TTC549 (cell line): ENCODE data around the gene TCOF1.

Source experiments
- FAIRE-seq: peaks from 2 replicates; lab custom pipeline; 2012; peaks lifted over from hg19 to GRCh38; lab: Jason Lieb, UNC

TCOF1 gene

GRCh38 chr5:150323092-150323491, 34.4 kb upstream of the TCOF1 start:
- FAIRE-seq, result no peak

- no peak for FAIRE-seq
These were observed 33.7 kb upstream of the TCOF1 start for GRCh38 chr5:150323819-150324218.

GRCh38 chr5:150325426-150325825, 32.1 kb upstream of the TCOF1 start:
- no peak for FAIRE-seq

- FAIRE-seq, result no peak
These were observed 30.8 kb upstream of the TCOF1 start for GRCh38 chr5:150326707-150327106.

GRCh38 chr5:150327139-150327538, 30.4 kb upstream of the TCOF1 start:
- no peak for FAIRE-seq

- no peak for FAIRE-seq
These were observed 29.0 kb upstream of the TCOF1 start for GRCh38 chr5:150328515-150328914.

GRCh38 chr5:150329038-150329437, 28.5 kb upstream of the TCOF1 start:
- FAIRE-seq, result no peak

- no peak for FAIRE-seq
These were observed 27.3 kb upstream of the TCOF1 start for GRCh38 chr5:150329881-150330876.

GRCh38 chr5:150333400-150333799, 24.1 kb upstream of the TCOF1 start:
- FAIRE-seq, result no peak

GRCh38 chr5:150335778-150336177, 21.7 kb upstream of the TCOF1 start:
- no peak for FAIRE-seq

GRCh38 chr5:150338546-150338945, 19.0 kb upstream of the TCOF1 start:
- FAIRE-seq, result no peak

- no peak for FAIRE-seq
These were observed 18.3 kb upstream of the TCOF1 start for GRCh38 chr5:150339165-150339564.

- no peak for FAIRE-seq
These were observed 17.7 kb upstream of the TCOF1 start for GRCh38 chr5:150339841-150340240.

- no peak for FAIRE-seq
These were observed 16.8 kb upstream of the TCOF1 start for GRCh38 chr5:150340614-150341255.

- FAIRE-seq, result no peak
These were observed 16.2 kb upstream of the TCOF1 start for GRCh38 chr5:150341331-150341730.

GRCh38 chr5:150341989-150342388, 15.5 kb upstream of the TCOF1 start:
- no peak for FAIRE-seq

- no peak for FAIRE-seq
These were observed 14.9 kb upstream of the TCOF1 start for GRCh38 chr5:150342583-150342982.

GRCh38 chr5:150343994-150344631, 13.4 kb upstream of the TCOF1 start:
- FAIRE-seq, result no peak

GRCh38 chr5:150345716-150346115, 11.8 kb upstream of the TCOF1 start:
- FAIRE-seq, result no peak

- no peak for FAIRE-seq
These were observed 10.9 kb upstream of the TCOF1 start for GRCh38 chr5:150346592-150346991.

GRCh38 chr5:150347003-150347402, 10.5 kb upstream of the TCOF1 start:
- FAIRE-seq, result no peak

GRCh38 chr5:150347451-150347850, 10.0 kb upstream of the TCOF1 start:
- FAIRE-seq, result no peak

GRCh38 chr5:150349681-150350275, 7.7 kb upstream of the TCOF1 start:
- FAIRE-seq, result no peak
